ENCODE measurements around the gene LYSET.
"Not testable (repeated sequence)": the region's sequence is repeated elsewhere in the genome, so short reads cannot be mapped to it uniquely, and the experiment has no call there.

The LYSET gene, protein sequence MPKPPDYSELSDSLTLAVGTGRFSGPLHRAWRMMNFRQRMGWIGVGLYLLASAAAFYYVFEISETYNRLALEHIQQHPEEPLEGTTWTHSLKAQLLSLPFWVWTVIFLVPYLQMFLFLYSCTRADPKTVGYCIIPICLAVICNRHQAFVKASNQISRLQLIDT

DNA sequence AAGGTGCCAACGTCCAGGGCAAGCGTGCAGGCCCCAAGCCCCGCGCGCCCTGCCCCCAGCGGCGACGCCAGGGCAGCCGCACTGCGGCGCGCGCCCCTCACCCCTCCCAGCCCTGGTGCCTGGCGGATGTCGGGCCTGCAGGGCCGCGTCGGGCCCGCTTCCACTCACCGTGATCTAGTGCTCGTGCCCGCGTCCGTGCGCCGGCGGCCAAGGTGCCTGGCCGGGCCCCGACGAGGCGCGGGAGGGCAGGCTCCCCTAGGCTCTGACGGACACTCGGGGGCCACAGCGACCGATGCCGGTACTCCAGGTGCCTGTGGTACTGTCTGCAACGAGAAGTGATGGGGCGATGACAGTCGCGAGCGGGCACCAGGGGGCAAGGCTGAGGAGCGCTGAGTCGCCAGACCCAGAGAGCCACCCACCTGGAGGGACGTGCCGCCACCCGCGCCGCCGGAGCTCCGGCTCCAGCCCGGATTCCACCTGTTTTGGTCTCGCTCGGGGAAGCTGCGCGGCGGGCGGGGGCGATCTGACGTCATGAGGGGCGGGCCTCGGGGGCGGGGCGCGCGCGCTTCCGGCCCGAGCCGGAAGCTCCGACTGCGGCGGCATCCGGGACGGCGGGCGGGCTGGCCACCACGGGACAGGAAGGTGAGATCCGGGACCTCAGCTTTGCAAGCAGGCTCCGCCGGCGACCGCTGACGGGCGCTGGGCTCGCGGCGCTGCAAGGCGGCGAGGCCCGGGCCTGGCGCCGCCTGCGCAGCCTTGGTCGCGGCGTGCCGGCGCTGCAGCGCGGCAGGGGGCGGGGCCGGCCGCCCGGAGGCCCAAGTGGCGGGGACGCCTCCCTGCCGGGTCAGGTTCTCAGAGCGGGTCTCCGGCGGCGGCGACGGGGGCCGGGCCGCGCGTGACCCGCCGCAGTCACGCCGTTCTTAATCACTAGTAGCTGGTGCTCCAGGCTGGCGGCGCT is at the start of gene LYSET, which contains the start of gene MOAP1:
Gene LYSET, plus strand, starts transcription at position 927 of the 958 bp plus-strand sequence. CDS start 89 bp downstream, outside the sequence.
Gene MOAP1, minus strand, starts transcription at position 507 of the 958 bp plus-strand sequence. CDS start 655 bp downstream, outside the sequence.
- peak; percentile 75 for DNase-seq (ENCODE audit: low read depth)

DNA sequence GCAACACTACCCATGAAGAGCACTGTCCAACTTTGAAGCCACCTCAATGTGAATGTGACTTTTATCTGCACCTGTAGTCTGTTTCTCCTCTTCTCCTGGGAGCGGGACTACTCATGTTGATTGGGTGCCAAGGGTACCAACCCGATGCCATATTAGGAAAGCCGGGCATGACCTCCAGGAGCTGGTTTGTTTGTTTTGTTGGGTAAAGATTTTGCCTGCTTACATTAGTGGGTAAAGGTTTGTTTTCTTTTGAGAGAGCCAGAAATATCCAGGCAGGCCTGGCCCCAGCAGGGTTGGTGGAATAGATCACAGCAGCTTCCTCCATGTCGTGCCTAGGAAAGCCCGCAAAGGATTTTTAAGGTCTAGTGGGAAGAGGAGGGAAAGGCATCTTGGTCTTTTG is 49.7 kb upstream of the LYSET start:
- no peak for DNase-seq (ENCODE audit: low read depth)

DNA sequence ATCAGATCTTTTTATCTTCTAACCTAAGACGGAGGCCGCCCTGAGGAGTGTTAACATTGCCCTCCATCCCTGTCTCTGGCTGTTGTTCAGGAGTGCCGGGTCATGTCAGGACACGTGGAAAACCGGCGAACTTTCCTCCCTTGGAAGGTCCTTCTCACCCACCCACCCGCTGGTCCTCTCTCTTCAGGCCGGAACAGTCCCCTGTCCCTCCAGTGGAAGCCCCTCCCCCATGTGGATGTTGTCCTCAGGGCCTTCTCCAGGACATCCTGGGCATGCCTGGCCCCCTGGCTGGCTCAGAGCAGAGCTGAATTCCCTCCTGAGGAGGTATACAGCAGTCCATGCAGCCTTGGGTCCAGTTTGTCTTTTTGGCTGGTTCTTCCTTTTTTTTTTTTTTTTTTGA is 49.1 kb upstream of the LYSET start:
- no peak for DNase-seq (ENCODE audit: low read depth)

DNA sequence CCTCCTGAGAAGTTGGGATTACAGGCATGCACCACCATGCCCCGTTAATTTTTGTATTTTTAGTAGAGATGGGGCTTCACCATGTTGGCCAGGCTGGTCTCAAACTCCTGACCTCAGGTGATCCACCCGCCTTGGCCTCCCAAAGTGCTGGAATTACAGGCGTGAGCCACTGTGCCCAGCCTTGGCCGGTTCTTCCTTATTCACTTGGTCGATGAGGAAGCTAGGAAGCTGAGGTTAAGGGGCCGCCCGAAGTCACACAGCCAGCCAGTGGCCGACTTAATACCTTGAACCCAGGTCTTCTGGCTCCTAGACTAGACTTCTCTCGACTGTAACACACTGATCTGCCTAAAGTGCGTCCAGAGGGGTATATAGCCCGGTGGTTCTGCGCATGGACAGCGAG is 48.6 kb upstream of the LYSET start:
- not testable (repeated sequence) for DNase-seq (ENCODE audit: low read depth)

DNA sequence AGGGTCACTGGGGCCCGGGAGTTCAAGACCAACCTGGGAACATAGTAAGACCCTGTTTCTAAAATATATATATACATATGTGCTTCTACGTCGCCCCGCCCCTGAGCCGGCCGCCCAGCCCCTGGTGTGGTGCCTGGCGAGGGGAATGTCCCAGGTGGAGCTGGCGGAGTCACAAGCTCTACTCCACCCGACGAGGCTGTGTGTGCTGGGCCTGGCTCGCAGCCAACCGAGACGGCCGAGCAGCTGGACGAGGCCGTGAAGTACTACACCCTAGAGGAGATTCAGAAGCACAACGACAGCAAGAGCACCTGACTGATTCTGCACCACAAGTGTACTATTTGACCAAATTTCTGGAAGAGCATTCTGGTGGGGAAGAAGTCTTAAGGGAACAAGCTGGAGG is 47.3 kb upstream of the LYSET start:
- DNase-seq (ENCODE audit: low read depth) = no peak

DNA sequence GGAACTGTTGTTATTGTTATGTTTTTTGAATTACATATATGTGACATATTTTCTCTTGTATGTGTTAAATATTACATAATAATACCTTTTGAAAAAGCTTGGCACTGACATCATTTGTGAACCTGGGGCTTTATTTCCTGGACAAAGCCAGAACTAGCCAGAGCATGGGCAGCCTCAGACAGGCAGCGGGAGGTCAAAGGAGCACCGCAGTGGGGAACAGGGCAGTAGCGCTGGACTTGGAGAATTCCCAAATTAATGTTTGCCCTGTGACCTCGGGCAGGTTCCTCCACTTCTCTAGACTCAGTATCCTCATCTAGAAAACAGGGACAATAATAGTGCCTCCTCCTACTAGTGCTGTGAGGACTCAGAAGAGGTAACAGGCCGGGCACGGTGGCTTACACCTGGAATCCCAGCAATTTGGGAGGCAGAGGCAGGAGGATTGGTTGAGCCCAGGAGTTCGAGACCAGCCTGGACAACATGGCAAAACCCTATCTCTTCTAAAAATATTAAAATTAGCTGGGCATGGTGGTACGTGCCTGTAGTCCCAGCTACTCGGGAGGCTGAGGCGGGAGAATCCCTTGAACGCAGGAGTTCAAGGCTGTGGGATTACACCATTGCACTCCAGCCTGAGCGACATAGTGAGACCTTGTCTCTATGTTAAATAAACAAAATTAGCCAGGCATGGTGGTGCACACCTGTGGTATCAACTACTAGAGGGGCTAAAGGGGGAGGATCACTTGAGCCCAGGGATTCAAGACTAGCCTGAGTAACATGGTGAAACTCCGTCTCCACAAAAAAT is 42.1 kb upstream of the LYSET start:
- DNase-seq (ENCODE audit: low read depth) = no peak

DNA sequence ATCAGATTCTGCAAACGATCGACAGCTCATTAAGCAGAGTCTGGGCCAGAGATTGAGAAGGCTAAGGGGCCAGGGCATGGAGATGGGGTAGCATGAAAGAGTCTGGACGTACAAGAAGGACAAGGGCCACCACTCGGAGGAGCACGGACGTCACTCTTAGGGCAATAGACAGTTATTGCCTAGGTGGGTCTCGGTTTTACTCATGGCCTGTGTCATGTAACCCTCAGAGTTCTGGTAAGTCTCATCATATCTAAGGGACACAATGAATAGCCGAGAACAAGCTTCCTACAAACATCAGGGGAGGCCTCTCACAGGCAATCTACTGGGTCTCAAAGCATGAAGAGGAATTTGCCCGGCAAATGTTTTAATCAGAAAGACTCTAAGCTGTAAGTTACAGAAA is 39.0 kb upstream of the LYSET start:
- DNase-seq (ENCODE audit: low read depth) = no peak

DNA sequence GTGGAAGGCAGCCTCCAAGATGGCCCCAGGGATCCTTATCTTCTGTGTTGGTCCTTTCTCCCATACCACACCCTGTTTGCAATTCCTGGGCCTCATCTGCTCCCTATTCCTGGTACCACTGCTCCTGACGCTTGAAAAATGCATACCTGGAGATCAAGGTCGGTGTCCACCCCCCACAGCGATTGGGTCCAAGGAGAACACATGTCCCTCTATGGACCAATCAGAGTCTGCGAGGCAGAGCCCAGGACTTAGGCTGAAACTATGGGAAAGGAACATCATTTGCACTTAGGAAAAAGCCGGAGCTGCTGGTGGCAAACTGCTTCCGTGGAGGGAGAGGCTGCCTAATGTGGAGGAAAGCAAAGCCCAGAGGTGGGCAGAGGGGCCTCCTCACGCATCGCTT is 36.1 kb upstream of the LYSET start:
- DNase-seq (ENCODE audit: low read depth) = no peak

DNA sequence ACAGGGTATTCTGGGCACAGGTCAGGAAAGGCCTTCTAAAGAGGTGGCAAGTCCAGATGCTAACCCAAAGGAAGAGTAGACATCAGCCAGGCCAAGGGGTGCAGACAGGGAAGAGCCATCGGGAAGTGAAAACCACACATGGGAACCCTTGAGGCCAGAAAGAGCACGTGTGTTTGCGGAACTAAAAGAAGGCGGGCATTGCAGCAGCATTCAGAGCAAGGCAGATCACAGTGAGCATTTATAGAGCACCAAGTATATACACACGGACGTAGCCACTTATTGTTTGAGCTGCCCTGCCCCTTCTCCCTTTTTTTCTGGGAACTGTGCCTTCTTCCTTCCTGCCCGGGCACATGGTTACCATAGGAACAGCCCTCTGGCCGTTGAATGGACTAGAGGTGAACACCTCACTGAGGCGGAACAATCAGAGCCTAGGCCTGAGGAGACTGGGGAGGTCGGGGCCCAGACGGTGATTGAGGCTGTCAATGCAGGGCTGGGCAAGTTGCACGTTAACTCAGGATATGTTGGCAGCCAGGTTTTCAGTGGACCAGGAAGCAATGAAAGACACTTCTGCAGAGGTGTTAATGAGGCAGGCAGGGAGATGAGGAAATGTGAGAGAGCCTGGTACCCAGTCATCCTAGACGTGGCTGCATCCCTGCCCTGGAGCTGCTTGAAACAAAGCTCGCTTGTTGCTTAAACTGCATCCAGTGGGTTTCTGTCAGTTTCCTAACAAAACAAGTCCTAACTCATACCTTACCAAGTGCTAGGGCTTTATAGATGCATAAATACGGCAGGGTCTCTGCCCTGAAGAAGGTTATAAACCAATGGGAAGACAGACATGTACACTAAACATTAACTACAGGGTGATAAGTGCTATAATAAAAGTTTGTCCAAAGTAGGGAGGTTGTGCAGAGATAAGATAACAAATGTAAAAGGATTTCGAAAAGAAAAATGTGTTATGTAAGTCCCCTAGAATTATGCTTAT is 34.6 kb upstream of the LYSET start:
- no peak for DNase-seq (ENCODE audit: low read depth)

DNA sequence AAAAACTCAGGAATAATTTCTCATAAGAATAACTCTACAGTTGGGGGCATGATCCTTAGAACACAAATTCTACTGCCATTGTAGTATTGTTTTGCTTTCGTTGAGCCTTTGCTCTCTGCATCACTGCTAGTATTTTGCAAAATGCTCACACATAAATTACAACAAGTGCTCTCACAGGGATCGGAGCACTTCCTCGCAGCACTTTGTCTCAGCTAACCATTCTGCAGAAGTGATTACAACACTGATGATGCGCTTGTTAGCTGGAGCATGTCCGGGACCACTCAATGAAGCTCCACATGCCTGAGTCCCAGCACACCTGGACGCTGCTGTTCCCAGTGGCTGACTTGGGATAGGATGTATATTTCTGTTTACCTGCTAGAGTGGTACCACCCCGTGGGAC is 32.0 kb upstream of the LYSET start:
- DNase-seq (ENCODE audit: low read depth) = no peak

DNA sequence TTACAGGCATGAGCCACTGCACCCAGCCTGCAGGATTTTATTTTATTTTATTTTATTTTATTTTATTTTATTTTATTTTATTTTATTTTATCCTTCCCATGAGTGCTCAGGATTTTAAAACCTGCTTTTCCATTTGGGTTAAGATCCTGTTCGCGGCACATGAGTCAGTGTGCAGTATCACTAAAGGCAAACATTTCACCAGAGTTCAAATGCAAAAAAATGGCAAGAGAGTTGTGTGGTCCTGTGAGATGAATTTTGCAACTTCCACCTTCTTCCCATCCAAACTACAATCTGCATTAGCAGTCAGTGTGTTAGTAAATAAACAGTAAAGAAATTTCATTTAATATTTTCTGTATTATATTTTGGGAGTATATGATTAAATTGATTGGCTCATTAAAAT is 29.4 kb upstream of the LYSET start:
- no peak for DNase-seq (ENCODE audit: low read depth)

DNA sequence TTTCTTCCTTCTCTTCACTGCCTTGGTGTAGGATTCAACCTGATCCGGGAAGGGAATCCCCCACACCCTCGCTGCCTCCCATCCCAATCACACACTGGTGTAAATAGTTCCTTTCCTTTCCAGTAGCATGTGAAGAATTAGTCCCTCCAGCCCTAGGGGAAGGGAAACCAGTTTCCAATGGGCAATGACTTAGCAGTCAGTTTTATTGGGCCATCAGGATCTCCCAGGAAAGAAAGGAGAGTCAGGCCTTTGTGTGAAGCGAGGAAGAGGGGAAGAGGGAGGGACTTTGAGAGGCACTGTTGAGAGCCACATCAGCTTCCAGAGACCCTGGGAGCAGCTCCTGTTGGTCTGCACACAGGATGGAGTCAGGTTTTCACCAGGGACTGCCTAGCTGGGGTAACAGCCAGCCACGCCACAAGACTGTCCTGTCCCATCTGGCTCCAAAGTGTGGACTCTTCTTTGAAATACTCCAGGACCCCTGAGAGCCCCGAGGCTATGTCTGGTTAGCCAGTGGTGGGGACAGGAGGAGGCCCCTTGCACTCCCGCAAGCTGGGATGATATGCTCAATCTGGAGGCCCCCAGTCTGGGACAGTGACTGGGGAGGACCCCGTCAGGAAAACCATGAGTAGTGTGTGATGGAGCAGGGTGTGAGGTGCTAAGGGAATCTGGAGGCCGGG is 28.3 kb upstream of the LYSET start:
- DNase-seq (ENCODE audit: low read depth) = no peak

DNA sequence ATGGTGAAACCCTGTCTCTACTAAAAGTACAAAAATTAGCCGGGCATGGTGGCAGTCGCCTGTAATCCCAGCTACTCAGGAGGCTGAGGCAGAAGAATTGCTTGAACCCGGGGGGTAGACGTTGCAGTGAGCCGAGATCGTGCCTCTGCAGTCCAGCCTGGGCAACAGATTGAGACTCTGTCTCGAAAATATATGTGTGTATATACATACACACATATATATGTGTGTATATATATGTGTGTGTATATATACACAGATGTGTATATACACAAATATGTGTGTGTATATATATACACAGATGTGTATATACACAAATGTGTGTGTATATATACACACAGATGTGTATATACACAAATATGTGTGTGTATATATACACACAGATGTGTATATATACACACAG is 26.8 kb upstream of the LYSET start:
- not testable (repeated sequence) for DNase-seq (ENCODE audit: low read depth)

DNA sequence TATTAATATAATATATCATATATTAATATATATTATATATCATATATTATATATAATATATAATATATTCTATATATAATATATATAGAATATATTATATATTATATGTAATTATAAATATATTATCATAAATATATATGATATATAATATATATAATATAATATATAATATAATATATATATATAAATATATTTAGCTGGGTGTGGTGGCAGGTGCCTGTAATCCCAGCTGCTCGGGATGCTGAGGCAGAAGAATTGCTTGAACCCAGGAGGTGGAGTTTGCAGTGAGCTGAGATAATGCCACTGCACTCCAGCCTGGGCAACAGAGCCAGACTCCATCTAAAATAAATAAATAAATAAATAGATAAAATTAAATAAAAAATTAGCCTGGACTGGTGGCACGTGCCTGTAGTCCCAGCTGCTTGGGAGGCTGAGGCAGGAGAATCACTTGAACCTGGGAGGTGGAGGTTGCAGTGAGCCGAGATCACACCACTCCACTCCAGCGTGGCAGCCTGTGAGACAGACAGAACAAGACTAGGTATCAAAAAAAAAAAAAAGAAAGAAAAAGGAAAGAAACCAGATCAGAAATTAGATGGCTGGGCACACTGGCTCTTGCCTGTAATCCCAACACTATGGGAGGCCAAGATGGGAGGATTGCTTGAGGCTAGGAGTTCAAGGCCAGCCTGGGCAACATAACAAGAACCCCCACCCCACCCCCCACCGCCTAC is 25.3 kb upstream of the LYSET start:
- not testable (repeated sequence) for DNase-seq (ENCODE audit: low read depth)

DNA sequence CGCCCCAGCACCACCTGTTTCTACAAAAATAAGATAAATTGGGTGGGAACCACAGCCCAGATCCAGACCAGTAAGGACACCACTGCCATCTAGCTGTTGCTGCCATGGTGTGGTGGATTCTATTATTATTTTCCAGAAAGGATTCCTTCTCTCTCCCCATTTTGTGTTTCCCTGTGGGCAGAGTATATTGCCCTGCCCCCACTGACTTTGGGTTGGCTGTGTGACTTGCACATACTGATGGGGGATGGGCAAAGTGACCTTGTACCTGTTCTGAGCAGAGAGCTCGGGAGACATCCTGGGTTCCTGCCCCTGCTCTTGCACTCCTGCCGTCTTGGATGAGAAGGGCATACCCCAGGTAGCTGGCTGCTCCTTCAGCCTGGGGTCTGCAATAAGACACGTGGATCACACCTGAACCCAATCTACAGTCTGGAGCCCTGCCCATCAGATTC is 24.7 kb upstream of the LYSET start:
- DNase-seq (ENCODE audit: low read depth) = no peak

DNA sequence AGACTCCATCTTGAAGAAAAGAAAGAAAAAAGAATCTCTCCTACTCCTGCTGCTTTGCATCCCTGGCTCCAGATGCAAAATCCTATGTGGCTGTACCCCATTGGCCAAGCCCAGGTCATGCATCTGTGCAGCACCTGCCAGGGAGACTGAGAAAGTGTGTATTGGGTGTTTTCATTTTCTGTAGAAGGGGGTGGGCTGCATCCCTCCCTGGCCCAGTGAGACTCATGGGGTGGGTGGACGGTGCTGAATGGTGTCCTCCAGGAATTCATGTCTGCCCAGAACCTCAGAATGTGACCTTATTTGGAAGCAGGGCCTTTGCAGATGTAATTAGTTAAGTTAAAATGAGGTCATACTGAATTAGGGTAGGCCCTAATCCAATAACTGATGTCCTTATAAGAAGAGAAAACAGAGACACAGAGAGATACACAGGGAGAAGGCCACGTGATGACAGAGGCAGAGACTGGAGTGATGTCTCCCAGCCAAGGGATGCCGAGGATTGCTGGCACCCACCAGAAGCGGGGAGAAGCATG is 23.6 kb upstream of the LYSET start:
- DNase-seq (ENCODE audit: low read depth) = no peak

DNA sequence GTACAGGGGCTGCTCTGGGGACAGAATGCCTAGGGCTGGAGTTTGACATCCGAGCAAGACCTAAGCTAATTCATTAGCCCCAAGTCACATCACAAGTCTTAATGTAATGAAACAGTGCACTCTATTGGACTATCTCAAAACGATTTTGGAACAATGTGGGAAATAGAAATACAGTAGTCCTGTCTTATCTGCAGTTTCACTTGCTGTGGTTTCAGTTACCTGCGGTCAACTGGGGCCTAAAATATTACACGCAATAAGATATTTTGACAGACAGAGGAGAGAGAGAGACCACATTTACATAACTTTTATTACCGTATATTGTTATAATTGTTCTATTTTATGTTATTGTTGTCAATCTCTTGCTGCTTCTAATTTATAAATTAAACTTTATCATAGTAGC is 21.6 kb upstream of the LYSET start:
- DNase-seq (ENCODE audit: low read depth) = no peak

DNA sequence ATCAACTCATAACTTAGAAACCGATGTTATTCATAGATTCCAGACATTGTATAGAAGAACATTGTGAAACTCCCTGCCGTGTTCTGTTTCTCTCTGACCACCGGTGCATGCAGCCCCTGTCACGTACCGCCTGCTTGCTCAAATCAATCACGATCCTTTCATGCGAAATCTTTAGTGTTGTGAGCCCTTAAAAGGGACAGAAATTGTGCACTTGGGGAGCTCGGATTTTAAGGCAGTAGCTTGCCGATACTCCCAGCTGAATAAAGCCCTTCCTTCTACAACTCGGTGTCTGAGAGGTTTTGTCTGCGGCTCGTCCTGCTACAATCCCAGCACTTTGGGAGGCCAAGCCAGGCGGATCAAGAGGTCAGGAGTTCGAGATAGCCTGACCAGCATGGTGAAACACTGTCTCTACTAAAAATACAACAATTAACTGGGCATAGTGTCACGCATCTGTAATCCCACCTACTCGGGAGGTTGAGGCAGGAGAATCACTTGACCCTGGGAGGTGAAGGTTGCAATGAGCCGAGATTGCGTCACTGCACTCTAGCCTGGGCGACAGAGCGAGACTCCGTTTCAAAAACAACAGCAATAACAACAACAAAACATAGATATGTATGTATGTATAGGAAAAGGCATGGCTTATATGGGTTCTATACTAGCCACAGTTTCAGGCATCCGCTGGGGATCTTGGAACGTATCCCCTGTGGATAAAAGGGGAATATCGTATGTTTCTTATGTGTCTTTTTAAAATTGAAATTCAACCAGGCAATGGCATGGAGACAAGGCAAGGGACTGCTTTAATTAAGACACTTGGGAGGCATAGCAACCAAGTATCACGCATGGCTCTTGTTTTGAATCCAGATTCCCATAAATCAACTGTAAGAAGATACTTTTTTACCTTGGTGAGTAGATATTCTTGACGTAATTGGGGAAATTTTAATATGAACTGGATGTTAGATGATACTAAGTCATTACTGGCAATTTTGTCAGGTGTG is 19.5 kb upstream of the LYSET start:
- DNase-seq (ENCODE audit: low read depth) = not testable (repeated sequence)
